Activated CD8-positive, alpha-beta memory T cell treated with anti-CD3 and anti-CD28 coated beads, Interleukin-2, amount 50 U/mL, for 24 hours (primary cell): ENCODE measurements around the gene MEIS3.

Experiments
- DNase-seq: peaks from one replicate; pipeline ENCODE4 v3.0.0-alpha.2; 2020; ENCODE audit errors: extremely low read depth

The MEIS3 gene

GRCh38 chr19:47435883-47436417 lies 16.6 kb upstream of the MEIS3 start:
- no peak for DNase-seq

GRCh38 chr19:47435196-47435595 lies 15.9 kb upstream of the MEIS3 start:
- no peak for DNase-seq

GRCh38 chr19:47434088-47434487 lies 14.8 kb upstream of the MEIS3 start:
- DNase-seq: no peak

GRCh38 chr19:47433121-47433520 lies 13.8 kb upstream of the MEIS3 start:
- no peak for DNase-seq

DNA sequence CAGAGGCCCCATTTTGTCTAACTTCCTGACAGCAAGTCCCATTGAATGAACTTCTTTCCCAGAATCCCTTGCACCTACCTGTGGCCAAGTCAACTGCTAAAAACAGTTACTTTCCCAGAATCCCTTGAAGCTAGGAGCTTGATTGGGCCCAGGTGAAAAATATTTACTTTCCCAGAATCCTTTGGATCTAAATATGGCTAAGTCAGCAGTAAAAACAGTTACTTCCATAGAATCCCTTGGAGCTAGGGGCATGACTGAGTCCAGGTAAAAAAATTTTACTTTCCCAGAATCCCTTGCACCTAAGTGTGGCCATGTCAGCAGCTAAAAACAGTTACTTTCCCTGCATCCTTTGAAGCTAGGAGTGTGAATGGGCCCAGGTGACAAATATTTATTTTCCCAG lies 13.2 kb upstream of the MEIS3 start:
- no peak for DNase-seq

GRCh38 chr19:47432091-47432490 lies 12.8 kb upstream of the MEIS3 start:
- no peak for DNase-seq

DNA sequence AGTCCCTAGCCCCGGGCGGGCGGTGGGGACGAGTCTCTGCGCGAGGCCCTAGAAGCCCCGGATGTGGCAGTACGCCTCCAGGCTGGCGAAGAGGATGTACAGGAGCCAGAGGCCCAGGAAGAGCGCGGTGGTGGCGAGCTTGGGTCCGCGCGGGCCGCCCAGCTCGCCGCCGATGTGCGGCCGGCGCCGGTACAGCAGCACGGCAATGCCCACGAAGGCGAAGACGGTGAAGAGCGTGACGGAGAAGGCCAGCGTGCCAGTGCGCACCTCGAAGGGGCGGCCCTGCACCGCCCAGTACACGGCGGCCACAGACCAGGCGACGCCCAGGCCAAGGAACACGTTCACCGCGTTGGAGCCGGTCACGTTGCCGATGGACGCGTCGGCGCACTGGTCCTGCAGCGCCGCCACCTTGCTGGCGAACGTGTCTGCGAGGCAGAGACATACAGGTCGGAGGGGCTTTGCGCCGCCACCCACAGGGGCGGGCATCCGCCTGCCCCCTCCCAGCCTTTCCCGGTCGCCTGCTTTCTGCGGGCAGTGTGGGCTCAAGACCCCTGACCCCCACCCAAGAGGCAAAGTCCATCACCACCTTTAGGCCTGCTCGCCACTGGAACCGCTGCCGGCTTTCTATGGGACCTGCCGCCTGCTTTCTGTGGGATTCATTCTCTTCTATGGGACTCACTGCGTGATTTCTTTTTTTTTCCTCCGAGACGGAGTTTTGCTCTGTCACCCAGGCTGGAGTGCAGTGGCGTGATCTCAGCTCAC lies 10.9 kb upstream of the MEIS3 start:
- DNase-seq: no peak

DNA sequence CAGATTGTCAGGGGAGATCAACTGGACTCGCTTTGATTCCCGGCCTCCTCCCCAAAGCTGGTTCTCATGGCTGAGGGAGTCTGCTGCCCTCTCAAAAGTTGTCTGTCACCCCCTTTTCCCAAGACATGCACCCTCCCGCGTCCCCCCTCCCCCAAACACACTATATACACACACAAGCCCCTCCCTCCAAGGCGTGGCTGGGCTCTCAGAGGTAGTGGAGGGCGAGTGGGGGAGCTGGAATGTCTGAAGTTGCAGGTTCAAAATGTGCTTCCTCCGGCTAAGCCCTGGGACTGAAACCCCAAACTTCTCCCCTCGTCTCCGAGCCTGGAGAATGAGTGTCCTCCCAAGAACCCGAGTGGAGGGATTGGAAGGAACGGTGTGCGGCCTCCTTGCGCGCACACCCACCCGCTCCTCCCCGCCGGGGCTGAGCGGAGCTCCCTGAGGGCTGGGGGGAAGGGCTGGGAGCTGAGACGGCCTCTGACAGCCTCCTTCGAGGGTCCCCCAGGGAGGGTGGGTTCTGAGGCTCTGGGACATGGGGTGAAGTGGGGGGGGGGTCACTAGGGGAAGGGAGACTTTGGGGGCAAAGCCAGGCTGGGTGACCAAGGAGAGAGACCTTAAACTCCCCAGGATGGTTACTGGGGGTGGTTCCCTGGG lies 9.9 kb upstream of the MEIS3 start:
- DNase-seq: no peak

- peak; percentile 74 for DNase-seq
Measured at GRCh38 chr19:47428177-47428894, 9.0 kb upstream of the MEIS3 start.

GRCh38 chr19:47427241-47428176 lies 8.2 kb upstream of the MEIS3 start:
- DNase-seq: peak; percentile 44

DNA sequence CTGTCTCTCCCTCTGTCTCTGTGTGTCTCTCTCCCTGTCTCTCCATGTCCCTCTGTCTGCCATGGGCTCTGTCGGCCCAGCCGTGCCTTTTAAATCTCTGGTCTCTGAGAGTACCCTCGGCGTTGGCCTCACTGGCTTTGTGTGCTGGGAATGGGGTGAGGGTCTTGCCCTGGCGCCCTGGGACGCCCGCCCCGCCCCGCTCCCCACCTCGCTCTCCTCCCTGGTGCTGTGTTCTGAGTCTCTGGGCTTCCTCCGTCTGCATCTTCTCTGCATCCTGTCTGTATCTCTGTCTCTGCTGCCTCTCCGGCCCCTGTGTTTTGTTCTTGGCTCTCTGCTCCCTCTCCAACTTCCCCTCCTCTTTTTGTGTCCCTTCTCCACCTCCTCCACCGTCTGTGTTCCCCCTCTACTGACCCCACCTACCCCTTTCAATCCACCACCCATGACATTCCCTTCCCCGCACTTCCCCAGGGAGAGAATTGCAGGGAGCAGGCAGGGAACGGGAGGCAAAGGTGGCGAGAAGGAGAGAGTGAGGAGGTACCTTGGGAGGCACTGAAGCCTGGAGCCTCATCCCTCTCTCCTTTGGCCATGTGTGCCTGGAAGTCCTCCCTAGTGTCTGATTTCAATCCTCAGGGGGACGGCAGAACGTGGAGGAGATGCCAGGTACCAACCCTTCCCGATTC lies 4.0 kb upstream of the MEIS3 start:
- DNase-seq: no peak

DNA sequence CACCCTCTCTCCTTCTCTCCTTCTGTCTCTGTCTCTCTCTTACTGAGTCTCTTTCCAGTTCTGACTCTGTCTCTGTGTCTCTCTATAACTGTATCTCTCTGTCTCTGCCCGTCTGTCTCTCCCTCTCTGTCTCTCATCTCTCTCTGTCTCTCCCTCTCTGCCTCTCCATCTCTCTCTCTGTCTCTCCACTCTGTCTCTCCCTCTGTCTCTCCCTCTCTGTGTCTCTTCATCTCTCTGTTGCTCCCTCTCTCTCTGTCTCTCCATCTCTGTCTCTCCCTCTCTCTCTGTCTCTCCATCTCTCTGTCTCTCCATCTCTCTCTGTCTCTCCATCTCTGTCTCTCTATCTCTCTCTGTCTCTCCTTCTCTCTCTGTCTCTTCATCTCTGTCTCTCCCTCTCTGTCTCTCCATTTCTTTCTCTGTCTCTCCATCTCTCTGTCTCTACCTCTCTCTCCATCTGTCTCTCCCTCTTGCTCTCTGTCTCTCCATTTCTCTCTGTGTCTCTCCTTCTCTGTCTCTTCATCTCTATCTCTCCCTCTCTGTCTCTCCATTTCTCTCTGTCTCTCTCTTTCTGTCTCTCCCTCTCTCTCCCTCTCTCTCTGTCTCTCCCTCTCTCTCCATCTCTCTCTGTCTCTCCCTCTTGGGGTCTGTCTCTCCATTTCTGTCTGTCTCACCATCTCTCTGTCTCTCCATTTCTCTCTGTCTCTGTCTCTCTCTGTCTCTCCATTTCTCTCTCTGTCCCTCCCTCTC lies 3.3 kb upstream of the MEIS3 start:
- DNase-seq: no peak

DNA sequence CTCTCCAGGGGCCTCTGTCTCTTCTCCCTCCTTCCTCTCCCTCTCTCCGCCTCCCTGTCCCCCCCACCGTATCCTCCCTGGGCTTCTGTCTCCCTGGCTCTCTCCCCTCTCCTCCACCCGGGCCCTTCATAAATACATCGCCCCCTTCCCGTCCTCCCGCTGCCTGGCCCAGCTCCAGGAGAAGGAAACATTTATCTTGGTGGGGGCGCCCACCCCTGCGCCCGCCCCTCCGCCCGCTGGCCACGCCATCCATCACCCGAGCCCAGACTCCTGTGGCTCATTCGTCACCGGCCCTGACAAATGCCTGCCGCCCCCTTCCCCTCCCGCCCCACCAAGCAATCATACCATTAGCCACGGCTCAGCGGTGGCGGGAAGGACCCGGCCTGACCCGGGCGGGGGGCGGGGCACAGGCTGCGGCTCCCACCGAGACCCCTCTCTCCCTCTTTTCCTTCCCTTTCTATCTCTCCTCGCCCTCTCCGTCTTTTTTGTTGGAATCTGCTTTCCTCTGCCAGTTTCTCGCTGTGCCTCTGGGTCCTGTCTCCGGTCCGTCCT lies 2.6 kb upstream of the MEIS3 start:
- no peak for DNase-seq

- no peak for DNase-seq
Measured at GRCh38 chr19:47421244-47421786, 2.0 kb upstream of the MEIS3 start.

GRCh38 chr19:47419789-47420188 lies 462 bp upstream of the MEIS3 start:
- no peak for DNase-seq

DNA sequence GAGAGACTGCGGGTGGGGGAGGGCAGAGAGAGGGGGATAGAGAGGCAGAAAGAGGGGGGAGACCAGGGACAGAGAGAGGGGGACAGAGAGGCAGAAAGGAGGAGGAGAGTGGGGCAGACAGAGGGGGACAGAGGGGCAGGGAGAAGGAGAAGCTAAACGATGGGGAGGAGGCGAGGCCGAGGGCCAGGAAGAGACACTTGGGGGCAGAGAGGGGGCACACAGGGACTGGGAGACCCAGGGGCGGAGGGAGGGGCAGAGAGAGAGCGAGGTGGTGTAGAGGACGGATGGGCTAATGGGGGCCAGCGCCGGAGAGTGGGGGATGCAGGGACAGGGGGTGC lies 666 bp downstream of the MEIS3 start:
- DNase-seq: no peak

DNA sequence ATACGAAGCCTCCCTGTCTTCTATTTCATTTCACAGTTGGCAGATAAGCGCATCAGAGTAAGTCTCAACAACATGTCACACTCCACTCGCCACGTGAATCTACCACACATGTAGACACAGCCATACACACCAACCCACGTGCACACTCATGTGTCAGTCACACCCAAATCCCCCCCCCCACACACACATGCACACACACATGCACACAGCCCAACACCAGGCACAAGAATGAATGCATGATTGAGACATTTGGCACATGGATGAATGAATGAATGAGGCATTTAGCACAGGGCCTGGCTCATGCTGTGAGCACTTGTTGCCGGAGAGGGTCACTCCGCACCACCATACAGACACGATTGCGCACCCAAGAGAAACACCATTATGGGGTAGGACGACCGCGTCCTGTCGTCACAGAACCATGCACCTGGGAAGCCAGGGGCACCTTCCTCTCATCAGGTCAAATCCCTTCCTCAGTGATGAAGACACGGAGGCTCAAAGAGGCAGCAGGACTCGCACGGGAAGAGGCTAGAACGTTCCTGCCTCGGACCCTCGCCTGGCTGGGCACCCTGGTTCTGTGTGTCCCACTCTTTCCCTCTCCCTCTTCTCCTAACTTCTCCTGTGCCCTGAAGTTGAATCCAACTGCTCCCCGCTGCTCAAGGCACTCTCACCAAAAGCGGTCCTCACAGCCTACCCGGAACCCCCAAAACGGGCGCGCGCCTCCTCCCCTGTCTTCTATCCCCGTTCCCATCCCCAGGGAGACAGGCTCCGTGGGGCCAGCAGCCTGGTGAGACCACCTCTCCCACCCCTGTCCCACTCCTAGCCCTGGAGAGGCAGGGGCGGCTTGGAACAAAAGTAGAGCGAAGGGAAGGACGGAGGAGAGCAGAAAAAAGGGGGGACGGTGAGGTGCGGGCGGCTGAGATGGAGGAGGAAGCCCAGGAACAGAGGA lies 1.3 kb downstream of the MEIS3 start:
- DNase-seq: no peak

DNA sequence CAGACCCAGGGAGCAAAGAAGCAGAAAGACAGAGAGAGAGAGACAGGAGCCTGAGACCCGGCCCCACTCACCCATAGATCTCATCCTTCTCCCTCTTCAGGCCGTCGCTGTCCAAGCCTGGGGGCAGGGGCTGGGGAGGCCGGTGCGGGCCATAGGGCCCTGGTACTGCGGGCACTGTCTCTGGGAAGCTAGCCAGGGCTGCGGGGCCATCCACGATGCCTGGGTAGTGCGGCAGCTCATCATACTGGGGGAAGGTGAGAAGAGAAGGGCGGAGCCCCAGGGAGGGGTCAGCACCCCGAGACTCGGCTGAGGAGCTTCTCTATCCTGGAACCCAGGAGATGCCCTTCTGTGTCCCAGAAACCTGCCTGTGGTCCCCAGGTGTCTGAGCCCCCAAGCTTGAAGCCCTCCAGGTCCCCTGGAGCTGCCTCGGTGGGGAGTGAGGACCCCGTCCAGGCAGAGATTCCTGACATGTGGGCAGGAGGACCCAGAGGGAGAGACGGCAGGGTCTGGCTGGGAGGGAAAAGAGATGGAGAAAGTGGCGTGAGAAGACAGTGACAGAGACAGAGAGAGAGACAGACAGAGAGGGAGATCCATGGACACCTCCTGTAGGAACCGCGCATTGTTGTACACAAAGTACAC lies 2.1 kb downstream of the MEIS3 start:
- no peak for DNase-seq
